Stimulated activated CD4-positive, alpha-beta T cell treated with anti-CD3 and anti-CD28 coated beads, Interleukin-1b, Interleukin-23, amount 100 ng/mL, for 24 hours (primary cell): Measurements from ENCODE around the gene CAMK1D.

ENCODE experiments used
- DNase-seq, 4 experiments: peaks; one replicate each; pipeline ENCODE4 v3.0.0-alpha.2; 2020; ENCODE audit warnings: low read depth in 4 of 4, low spot score in 1 of 4

CAMK1D gene

DNA sequence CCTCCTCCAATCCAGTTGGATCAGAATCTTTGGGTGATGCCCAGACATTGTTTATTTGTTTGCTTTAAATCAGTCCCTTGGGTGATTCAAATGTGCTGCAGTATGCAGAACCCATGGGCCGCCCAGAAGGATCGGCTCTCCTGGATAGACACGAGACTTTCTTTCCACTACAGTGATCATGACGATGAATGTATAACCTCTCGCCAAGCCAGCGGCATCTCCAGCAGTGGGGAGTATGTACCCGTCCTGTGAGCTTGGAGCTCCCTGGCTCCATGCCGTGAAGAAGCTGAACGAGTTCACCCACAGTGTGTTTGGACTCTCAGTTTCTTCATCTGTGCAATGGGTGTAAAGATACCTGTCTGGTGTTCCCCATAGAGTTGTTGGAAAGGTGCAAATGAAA is 162.3 kb downstream of the CAMK1D start:
- no peak for DNase-seq

GRCh38 chr10:12512332-12513002 is 163.1 kb downstream of the CAMK1D start:
- no peak for DNase-seq

- no peak for DNase-seq
Measured at GRCh38 chr10:12513003-12513365, 163.6 kb downstream of the CAMK1D start.

- DNase-seq: no peak
Measured at GRCh38 chr10:12513775-12514673, 164.7 kb downstream of the CAMK1D start.

GRCh38 chr10:12518024-12518423 is 168.7 kb downstream of the CAMK1D start:
- DNase-seq: no peak

DNA sequence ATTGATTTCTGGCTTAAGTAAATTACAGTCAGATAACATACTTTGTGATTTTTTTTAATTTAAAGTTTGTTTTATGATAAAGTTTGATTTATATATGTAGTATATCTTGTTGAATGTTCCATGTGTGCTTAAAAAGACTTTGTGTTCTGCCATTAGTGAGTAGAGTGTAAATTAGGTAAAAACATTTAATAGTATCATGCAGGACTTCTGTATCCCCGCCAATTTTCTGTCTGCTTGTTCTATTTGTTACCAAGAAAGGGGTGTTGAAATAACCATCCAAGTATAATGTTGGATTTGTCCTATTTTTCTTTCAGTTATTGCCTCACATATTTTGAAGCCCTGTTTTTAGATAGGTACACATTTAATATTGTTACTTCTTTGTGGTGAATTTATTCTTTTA is 172.1 kb downstream of the CAMK1D start:
- DNase-seq: no peak

GRCh38 chr10:12526311-12526710 is 177.0 kb downstream of the CAMK1D start:
- DNase-seq: no peak

GRCh38 chr10:12529976-12530375 is 180.6 kb downstream of the CAMK1D start:
- no peak for DNase-seq

DNA sequence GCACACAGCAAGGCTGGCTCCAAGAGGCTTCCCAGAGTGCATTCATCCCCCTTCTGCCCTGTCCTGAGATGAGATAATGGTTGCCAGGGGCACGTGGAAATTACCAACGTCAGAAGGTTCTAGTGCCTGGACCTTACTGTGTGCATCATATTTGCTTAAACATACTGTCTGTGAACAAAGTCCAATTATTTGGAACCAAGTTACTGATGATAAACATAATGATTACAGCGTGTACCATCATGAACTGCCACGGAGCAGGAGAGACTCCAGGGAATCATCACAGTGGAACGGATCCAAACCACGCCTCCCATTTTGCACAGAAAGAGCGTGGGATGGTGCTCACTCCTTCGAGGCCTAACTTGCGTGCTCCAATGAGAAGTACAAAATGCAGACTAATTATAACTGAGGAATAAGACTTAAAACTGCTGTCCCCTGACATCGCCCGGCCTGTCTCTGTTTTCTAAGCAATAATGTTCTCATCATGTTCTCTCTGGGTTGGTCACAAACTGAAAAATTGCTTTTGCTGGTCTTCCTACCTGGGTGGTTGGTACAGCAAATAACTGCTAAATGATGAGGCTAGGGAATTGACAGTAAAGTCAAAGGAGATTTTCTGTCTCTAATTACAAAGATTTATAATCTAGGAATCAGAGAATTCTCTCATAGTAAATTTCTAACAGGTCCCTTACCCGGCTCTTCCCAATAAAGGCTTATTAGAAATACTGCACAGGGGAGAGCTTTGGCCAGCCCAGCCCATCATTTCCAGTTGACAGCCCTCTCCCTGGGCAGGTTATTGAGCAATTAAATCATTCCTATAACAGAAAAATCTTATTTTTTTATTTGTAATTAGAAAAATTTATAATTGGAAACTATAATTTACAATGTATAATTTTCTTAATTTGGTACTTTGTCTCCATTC is 182.2 kb downstream of the CAMK1D start:
- no peak for DNase-seq

DNA sequence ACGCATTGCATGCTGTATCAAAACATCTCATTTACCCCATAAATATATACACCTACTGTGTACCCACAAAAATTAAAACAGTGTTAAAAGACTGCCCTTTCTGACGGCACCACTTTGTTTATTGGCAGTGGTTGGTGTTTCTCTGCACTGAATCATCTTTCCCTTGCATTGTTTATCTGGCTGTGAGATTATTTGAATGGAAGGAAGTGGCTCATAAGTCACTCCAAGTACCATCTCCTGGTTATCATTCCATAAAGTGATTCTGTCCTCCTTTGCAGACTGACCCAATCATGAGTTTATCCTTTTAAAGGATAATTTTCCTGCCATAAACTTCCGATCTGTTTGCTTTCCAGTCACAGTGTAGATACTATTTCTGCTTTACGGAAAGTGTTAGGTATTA is 183.8 kb downstream of the CAMK1D start:
- no peak for DNase-seq

GRCh38 chr10:12533723-12534122 is 184.4 kb downstream of the CAMK1D start:
- no peak for DNase-seq

DNA sequence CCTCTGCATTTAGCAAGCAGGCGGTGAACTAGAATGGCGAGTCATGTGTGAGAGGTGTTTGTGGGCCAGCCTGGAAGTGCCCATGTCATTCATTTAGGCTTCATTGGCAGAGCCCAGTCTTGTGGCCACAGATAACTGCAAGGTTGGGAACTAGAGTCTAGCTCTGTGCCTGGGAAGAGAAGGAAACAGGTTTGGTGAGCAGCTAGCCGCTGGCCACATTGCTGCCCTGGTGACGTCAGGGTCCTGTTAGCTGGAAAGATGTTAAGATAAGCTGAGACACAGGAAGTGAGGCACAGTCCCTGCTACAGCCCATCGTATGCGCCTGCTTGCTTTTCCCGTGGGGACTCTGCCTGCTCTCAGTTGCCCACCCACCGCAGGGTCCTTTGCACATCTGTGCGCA is 185.5 kb downstream of the CAMK1D start:
- DNase-seq: no peak

DNA sequence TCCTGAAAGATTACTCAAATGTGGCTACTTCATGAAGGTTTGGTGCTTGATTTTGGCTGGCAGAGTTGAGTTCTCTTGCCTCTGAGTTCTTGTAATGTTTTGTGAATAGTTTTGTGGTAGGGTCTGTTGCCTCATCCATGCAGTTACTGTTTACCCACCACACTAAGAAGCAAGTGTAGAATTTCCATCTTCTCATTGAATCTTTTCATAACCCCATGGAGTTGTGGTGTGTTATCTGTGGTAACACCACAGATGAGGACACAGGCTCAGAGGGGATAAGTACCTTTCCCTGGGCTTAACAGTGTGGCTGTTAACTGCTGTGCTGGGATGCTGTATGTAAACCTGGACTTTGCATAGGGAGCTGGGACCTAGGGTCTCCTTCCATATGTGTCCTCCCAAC is 186.3 kb downstream of the CAMK1D start:
- no peak for DNase-seq

DNA sequence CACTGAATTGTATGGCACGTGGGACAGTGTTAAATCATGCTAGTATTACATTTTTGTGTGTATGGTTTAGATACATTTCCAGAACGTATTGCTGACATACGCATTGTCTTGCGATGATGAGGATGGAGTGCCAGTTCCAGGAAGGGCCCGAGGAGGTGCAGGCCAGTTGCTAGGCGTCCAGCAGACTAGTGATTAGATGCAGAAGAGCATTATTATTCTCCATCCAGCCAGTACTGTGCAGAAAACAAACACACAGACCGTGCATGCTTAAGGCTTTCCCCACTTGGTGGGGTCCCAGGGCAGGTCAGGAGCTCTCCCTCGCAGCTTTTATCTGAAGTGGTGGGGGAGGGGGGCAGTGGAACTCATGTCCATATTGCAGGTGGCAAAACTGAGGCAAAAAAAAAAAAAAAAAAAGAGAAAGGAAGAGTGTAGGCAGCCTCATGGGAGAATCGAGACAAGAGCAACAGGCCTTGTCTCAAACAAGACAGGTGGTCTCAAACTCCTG is 189.2 kb downstream of the CAMK1D start:
- no peak for DNase-seq

DNA sequence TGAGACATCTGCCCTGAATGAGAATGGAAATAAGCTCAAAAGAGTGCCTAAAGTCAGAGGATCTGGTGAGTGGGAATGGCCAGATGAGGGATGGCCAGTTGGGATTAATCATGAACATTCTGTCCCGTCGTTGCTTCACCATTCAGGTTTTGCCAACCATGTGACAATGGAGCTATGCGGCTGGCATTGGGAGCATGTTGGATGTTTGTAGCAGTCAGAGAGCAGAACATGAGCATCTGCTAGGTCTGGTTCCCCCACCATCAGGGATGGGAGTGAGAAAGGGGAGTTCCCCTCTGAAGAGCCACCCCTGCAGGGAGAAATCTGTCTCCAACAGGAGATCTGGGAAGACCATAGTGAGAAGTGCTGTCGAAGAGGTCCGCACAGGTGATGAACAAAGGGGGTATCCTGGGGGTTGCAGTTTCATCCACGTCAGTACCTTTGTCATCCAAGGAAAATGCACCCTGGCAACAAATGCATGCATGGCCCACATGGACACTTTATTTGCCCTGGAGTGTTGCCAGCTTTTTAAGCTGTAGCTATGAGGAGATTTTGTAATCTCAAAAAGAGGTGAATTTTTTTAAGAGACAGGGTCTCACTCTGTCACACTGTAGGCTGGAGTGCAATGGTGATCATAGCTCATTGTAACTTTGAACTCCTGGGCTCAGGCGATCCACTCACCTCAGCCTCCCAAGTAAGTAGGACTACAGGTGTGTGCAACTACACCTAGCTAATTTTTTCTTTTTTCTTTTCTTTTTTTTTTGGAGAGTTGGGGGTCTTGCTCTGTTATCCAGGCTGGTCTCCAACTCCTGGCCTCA is 190.2 kb downstream of the CAMK1D start:
- no peak for DNase-seq

DNA sequence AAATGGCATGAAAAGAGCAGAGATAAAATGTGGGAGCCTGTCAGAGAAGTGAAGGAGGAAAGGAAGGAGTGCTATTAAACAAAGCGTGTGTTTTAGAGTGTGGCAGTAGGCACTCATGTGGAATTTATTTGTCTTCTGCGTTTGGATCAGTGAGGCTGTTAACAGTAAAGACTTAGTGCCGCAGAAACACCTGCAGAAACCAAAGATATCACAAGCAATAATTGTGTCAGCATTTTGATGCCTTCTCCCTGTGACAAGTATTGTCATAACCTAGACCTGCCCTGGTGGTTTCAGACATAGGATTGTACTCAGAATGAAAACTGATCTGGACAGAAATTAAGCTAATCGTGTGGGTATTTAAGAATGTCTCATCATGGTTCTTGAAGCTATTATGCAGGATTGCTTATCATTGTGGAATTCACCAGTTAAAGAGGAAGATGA is 191.0 kb downstream of the CAMK1D start:
- DNase-seq: no peak

- no peak for DNase-seq
Measured at GRCh38 chr10:12541446-12542067, 192.2 kb downstream of the CAMK1D start.

GRCh38 chr10:12542133-12542670 is 192.9 kb downstream of the CAMK1D start:
- DNase-seq: no peak

DNA sequence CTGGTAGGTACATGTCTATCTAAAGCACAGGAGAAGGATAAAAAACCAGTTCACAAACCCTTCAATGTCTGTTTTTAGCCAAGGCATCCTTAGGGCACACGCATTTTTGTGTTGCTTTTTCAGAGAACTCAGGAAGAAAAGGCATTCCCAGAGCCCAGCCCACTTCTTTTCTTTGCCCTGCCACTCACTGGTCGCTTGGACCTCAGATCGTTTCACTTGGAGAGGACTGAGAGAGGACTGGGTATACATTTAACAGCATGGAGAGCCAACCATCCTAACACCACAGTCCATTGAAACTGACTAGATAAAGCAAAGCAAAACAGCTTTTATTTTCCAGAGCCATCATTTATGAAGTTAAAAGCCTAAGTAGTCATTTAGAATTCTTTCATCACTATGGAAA is 194.2 kb downstream of the CAMK1D start:
- DNase-seq: no peak
